IPS DF 6.9 (cell line): Measurements from ENCODE around the gene TTLL10.

Experiments
- DNase-seq: peaks from one replicate; pipeline ENCODE4 v3.0.0-alpha.2; 2013; ENCODE audit warnings: low read depth, low spot score
- H3K27ac ChIP-seq: one replicate; pipeline ENCODE4 v1.5.1; 2013; ENCODE audit warnings: low read length, control low read depth
- H3K27me3 ChIP-seq: 2 replicates; pipeline ENCODE4 v1.6.1; 2013; ENCODE audit warnings: mild to moderate bottlenecking, low read length; ENCODE audit not compliant: control insufficient read depth, insufficient read depth
- H3K36me3 ChIP-seq: 2 replicates; pipeline ENCODE4 v1.6.1; 2013; ENCODE audit warnings: low read length; ENCODE audit not compliant: control insufficient read depth, insufficient read depth
- H3K4me1 ChIP-seq: 2 replicates; pipeline ENCODE4 v1.6.1; 2013; ENCODE audit warnings: low read length; ENCODE audit not compliant: control insufficient read depth, insufficient read depth
- H3K4me3 ChIP-seq: 2 replicates; pipeline ENCODE4 v1.5.1; 2013; ENCODE audit warnings: mild to moderate bottlenecking, low read length
- H3K9me3 ChIP-seq: 2 replicates; pipeline ENCODE4 v1.6.1; 2013; ENCODE audit warnings: low read length, inconsistent platforms; ENCODE audit not compliant: control insufficient read depth, insufficient read depth
- WGBS: extraction: QIAGEN DNeasy Blood & Tissue Kit; methylation state at CpG from one replicate; pipeline ENCODE4 v1.1.7; 2013; ENCODE audit warnings: mixed read lengths, missing lambda C conversion rate; ENCODE audit not compliant: insufficient read length, insufficient coverage; 5-methylcytosine and 5-hydroxymethylcytosine counted together

Gene TTLL10

GRCh38 chr1:1179983-1180861 lies 6.5 kb downstream of the TTLL10 start:
- Histone ChIP-seq H3K4me3 (no peak overlapping the region), H3K36me3 (no peaks in the 10 kb centered on the region; the same call in 1 of the 2 replicates), H3K27ac (no peak overlapping the region), H3K27me3 (no peaks in the 10 kb centered on the region), H3K9me3 (no peaks in the 10 kb centered on the region), H3K4me1 (peaks cover 5% of the 10 kb centered on the region)
- WGBS, result no CpG with 5 or more reads among the region's 51 CpGs
- no peak for DNase-seq

DNA sequence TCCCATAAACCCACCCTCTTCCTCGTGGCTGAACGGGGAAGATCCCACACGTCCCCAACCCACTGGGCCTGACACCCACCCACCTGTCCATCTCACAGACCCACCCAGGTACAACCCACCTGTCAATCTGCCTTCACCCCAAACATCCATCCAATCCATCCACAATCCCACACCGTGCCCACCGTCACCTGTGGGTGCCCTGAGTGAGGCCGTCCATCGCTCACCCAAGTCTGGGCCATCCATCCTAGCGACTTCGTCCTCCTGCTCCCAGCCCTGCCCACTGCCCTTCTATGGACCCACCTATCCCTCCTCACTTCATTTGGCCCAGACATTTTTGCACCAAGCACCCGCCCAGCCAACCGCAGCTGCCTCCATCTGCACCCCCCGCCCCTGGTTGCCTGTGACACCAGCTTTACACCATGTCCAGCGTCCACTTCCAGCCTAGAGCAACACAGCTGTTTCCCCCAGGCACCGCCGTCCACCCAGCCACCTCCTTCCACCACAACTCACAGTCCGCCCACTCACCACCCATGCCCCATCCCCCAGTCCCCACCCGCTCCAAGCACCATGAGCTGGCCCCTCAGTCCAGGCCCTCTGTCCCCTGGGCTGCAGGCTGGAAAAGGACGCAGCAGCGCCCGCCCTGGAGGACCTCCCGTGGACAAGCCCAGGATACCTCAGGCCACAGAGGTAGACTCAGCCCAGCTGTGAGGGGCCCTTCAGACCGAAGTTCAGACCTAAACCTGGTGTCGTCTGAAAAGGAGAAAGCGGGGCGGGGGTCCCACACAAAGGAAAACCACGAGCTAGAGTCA lies 7.7 kb downstream of the TTLL10 start:
- Histone ChIP-seq H3K27me3 (no peaks in the 10 kb centered on the region), H3K4me1 (peaks cover 4% of the 10 kb centered on the region; the same call in 1 of the 2 replicates), H3K9me3 (no peaks in the 10 kb centered on the region), H3K36me3 (no peaks in the 10 kb centered on the region; the same call in 1 of the 2 replicates), H3K27ac (no peak overlapping the region), H3K4me3 (no peak overlapping the region)
- DNase-seq, result no peak
- no CpG with 5 or more reads among the region's 26 CpGs for WGBS

GRCh38 chr1:1181938-1182410 lies 8.3 kb downstream of the TTLL10 start:
- Histone ChIP-seq H3K27ac (no peak overlapping the region), H3K9me3 (no peaks in the 10 kb centered on the region), H3K36me3 (no peaks in the 10 kb centered on the region; the same call in 1 of the 2 replicates), H3K4me3 (no peak overlapping the region), H3K4me1 (peaks cover 1% of the 10 kb centered on the region; the same call in 1 of the 2 replicates), H3K27me3 (no peaks in the 10 kb centered on the region)
- no peak for DNase-seq
- no CpG with 5 or more reads among the region's 21 CpGs for whole genome bisulfite sequencing

DNA sequence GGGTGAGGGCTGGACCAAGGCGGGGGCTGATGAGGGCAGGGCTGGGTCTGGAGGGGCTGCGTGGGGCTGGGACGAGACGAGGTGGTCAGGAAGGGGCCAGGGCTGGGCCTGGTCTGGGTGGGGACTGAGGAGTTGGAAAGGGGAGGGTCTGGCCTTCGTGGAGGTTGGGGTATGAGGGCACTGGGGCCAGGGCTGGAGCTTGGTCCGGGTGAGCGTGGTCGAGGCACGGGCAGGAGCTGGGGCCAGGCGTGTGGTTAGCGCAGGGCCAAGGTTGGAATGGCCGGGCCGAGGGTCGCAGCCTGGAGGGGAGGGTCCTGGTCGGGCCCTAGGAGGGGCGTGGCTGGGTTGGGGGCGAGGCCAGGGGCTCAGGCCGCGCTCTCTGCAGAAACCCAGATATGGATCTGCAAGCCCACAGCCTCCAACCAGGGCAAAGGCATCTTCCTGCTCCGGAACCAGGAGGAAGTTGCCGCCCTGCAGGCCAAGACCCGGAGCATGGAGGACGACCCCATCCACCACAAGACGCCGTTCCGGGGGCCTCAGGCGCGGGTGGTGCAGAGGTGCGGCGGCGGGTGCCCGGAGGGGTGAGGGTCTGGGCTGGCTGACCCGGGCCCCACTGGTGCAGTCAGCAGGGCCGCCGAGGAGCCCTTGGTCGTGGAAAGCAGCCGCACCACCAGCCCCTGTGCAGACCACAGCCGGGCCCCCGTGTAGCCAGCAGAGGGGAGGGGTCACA lies 9.0 kb downstream of the TTLL10 start:
- H3K36me3 ChIP-seq, result no peaks in the 10 kb centered on the region; the same call in 1 of the 2 replicates
- no peaks in the 10 kb centered on the region for H3K4me1 ChIP-seq
- no CpG with 5 or more reads among the region's 39 CpGs for WGBS
- H3K27ac ChIP-seq, result no peak overlapping the region
- no peaks in the 10 kb centered on the region for H3K27me3 ChIP-seq
- no peak for DNase-seq
- H3K4me3 ChIP-seq, result no peak overlapping the region
- no peaks in the 10 kb centered on the region for H3K9me3 ChIP-seq

GRCh38 chr1:1183221-1183747 lies 9.6 kb downstream of the TTLL10 start:
- H3K4me1 ChIP-seq, result no peaks in the 10 kb centered on the region
- no peak overlapping the region for H3K27ac ChIP-seq
- WGBS, result no CpG with 5 or more reads among the region's 21 CpGs
- H3K36me3 ChIP-seq, result no peaks in the 10 kb centered on the region; the same call in 1 of the 2 replicates
- no peaks in the 10 kb centered on the region for H3K27me3 ChIP-seq
- no peaks in the 10 kb centered on the region for H3K9me3 ChIP-seq
- DNase-seq, result no peak
- H3K4me3 ChIP-seq, result no peak overlapping the region

DNA sequence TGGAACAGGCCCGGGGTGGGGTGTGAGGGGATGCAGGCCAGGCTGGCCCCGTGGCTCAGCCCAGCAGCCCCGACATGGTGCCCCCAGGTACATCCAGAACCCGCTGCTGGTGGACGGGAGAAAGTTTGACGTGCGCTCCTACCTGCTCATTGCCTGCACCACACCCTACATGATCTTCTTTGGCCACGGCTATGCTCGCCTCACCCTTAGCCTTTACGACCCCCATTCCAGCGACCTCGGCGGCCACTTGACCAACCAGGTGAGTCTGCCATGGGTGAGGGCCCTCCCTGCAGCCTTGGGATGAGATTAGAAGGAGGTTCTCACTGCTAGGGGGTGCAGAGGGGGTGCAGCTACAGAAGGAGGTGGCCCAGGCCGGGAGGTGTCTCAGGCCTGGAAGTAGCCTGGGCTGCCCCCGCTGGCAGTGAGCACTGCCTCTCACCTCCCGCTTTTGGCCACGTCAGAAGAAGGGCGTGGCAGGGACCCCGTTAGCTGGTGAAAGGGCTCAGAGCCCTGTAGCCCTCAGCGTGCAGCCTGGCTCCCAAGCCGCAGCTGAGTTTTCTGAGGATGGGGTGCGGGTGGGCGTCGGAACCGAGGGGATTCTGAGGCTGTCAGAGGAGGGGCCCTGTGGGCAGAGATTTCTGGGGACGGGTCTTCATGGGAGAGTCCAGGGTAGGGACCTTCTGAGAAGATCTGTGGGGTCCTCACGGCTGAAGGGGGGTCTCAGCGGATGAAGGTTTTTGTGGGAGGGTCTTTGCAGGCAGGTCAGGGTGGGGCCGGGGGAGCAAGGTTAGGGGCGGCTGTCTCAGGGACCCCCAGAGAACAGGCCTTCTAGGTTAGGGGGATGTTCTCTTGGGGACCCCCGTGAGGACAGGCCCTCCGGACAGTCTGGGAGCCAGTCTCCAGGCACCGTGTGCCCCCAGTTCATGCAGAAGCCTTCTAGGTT lies 10.4 kb downstream of the TTLL10 start:
- Histone ChIP-seq H3K27me3 (no peaks in the 10 kb centered on the region), H3K4me3 (no peak overlapping the region), H3K9me3 (no peaks in the 10 kb centered on the region), H3K27ac (no peak overlapping the region), H3K36me3 (no peaks in the 10 kb centered on the region; the same call in 1 of the 2 replicates), H3K4me1 (no peaks in the 10 kb centered on the region)
- no peak for DNase-seq
- no CpG with 5 or more reads among the region's 33 CpGs for WGBS

DNA sequence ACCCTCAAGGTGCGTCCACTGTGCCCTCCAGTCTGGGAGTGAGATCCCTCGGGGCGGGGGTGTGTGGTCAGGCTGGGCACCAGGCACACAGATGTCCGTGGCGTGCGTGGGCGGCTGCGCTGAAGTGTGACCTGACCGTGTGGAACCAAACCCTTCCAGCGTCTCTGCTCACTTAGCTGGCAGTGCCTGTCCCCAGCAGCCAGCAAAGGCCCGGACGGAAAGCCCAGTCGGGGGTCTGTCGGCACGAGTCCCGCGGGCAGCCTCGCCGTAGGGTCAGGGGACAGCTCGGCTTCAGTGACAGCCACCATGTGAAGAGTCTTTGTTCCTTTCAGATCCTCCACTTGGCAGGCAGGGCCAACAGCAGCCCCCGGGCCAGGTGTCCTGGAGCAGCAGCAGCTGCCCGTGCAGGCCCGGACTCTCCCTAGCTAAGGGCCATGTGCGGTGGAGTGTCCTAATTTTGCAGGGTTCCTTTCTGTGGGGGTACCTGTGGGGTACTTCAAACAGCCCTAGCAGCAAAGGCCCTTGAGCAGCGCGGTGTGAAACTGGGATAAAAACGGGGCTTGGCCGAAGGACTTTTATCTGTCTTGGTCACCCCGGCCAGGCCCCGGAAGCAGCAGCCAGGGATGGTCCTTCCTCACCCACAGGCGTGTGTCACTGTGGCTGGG lies 11.6 kb downstream of the TTLL10 start:
- no peak for DNase-seq
- no peak overlapping the region for H3K27ac ChIP-seq
- no peaks in the 10 kb centered on the region for H3K4me1 ChIP-seq
- no peak overlapping the region for H3K4me3 ChIP-seq
- no peaks in the 10 kb centered on the region; the same call in 1 of the 2 replicates for H3K36me3 ChIP-seq
- WGBS, result no CpG with 5 or more reads among the region's 31 CpGs
- no peaks in the 10 kb centered on the region for H3K27me3 ChIP-seq
- no peaks in the 10 kb centered on the region for H3K9me3 ChIP-seq

GRCh38 chr1:1187938-1188337 lies 14.3 kb downstream of the TTLL10 start:
- H3K9me3 ChIP-seq, result no peaks in the 10 kb centered on the region
- H3K4me3 ChIP-seq, result no peak overlapping the region
- no peak for DNase-seq
- H3K36me3 ChIP-seq, result no peaks in the 10 kb centered on the region; the same call in 1 of the 2 replicates
- no peaks in the 10 kb centered on the region for H3K4me1 ChIP-seq
- H3K27me3 ChIP-seq, result no peaks in the 10 kb centered on the region
- no peak overlapping the region for H3K27ac ChIP-seq

DNA sequence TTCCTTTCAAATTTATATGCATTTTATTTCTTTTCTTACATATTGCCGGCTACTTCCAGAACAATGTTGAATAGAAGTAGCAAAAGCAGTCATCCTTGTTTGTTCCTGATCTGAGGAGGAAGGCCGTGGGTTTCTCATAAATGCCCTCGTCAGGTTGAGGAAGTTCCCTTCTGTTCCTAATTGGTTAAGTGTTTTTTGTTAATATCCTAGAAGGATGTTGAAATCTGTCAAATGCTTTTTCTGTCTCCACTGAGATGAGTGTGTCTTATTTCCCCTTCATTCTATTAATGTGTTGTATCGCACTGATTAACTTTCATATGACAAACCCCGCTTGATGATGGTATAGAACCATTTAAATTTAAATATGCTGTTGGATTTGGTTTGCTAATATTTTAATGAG lies 15.4 kb downstream of the TTLL10 start:
- Histone ChIP-seq H3K36me3 (no peaks in the 10 kb centered on the region), H3K27ac (no peak overlapping the region), H3K9me3 (no peaks in the 10 kb centered on the region), H3K27me3 (no peaks in the 10 kb centered on the region), H3K4me3 (no peak overlapping the region), H3K4me1 (no peaks in the 10 kb centered on the region)
- no CpG with 5 or more reads among the region's 5 CpGs for WGBS
- no peak for DNase-seq
